ENCODE data around the gene IWS1.

IWS1 gene

GRCh38 chr2:127508023-127508630 is 18.2 kb downstream of the IWS1 start:
- no CpG with 5 or more reads among the region's 4 CpGs for WGBS, 2 donors (ENCODE audit: extremely low coverage in 2 of 2, insufficient read length in 2 of 2, insufficient replicate concordance in 1 of 2)
- Histone ChIP-seq H4K91ac (ENCODE audit: low read depth, low read length, poor library complexity) (no peak overlapping the region), H3K27ac (replicated peaks; ENCODE audit: low read length) (no peak overlapping the region), H3K27me3 (ENCODE audit: control insufficient read depth in 3 of 3, insufficient read depth in 3 of 3, low read depth in 1 of 3, low read length in 3 of 3) (no peaks in the 10 kb centered on the region), H3K9ac (ENCODE audit: low read depth, low read length, poor library complexity) (no peak overlapping the region), H3K79me1 (ENCODE audit: low read depth, low read length) (no peaks in the 10 kb centered on the region), H2BK12ac (ENCODE audit: low read length) (no peak overlapping the region), H3K23ac (ENCODE audit: low read depth, low read length, poor library complexity) (no peak overlapping the region), H3K14ac (ENCODE audit: low read length) (no peak overlapping the region), H2AFZ (ENCODE audit: low read length) (no peak overlapping the region), H3K4me2 (ENCODE audit: insufficient read depth, low read length, poor library complexity, severe bottlenecking) (no peak overlapping the region), H2AK5ac (ENCODE audit: low read depth, low read length) (no peak overlapping the region), H2BK120ac (ENCODE audit: low read depth, low read length) (no peak overlapping the region), H2BK15ac (ENCODE audit: low read length) (no peak overlapping the region), H3K4me1 (ENCODE audit: control insufficient read depth in 2 of 2, insufficient read depth in 1 of 2, low read depth in 1 of 2, low read length in 2 of 2) (peaks cover 0 to 1% of the 10 kb centered on the region in 2 donors), H3K18ac (ENCODE audit: low read length) (no peak overlapping the region), H4K8ac (ENCODE audit: low read depth, low read length) (no peak overlapping the region), H3K9me3 (replicated peaks in 1 of 2; ENCODE audit: control insufficient read depth in 2 of 2, insufficient read depth in 1 of 2, low read depth in 1 of 2, low read length in 2 of 2) (no peaks in the 10 kb centered on the region), H3K36me3 (replicated peaks in 1 of 2; ENCODE audit: control insufficient read depth in 2 of 2, insufficient read depth in 2 of 2, low read length in 2 of 2) (peaks cover 17 to 83% of the 10 kb centered on the region in 2 donors), H2BK5ac (ENCODE audit: low read length) (no peak overlapping the region), H3K4ac (ENCODE audit: low read length) (no peak overlapping the region), H3K4me3 (ENCODE audit: low read length in 2 of 2) (no peak overlapping the region)
- no peak for DNase-seq (ENCODE audit: low spot score)

DNA sequence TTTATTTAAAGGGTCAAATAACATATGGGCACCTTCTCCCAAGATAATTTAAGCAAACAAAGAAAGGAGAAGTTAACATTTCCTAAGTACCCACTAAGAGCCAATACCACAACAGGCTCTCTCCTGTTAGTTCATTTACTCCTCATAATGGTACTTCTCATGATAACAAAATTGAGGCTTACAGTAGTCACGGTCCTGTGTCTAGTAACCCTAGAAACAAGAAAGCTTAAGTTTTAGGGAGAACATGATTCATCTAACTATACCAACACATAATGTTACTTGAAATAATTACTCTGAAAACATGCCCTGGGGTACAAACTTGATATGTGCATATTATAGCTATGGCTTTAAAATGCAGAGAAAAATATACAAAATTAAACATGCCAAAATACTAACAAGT is 19.8 kb downstream of the IWS1 start:
- H4K91ac ChIP-seq (ENCODE audit: low read depth, low read length, poor library complexity) = no peak overlapping the region
- H3K9ac ChIP-seq (ENCODE audit: low read depth, low read length, poor library complexity) = no peak overlapping the region
- H2AFZ ChIP-seq (ENCODE audit: low read length) = no peak overlapping the region
- no peak overlapping the region for H2AK5ac ChIP-seq (ENCODE audit: low read depth, low read length)
- no peak for DNase-seq (ENCODE audit: low spot score)
- WGBS, 2 donors (ENCODE audit: extremely low coverage in 2 of 2, insufficient read length in 2 of 2, insufficient replicate concordance in 1 of 2) = no CpG with 5 or more reads among the region's 1 CpG
- H3K4me2 ChIP-seq (ENCODE audit: insufficient read depth, low read length, poor library complexity, severe bottlenecking) = no peak overlapping the region
- H3K79me1 ChIP-seq (ENCODE audit: low read depth, low read length) = no peaks in the 10 kb centered on the region
- H3K18ac ChIP-seq (ENCODE audit: low read length) = no peak overlapping the region
- H3K9me3 ChIP-seq (replicated peaks in 1 of 2; ENCODE audit: control insufficient read depth in 2 of 2, insufficient read depth in 1 of 2, low read depth in 1 of 2, low read length in 2 of 2) = no peaks in the 10 kb centered on the region
- H2BK15ac ChIP-seq (ENCODE audit: low read length) = no peak overlapping the region
- no peak overlapping the region for H3K14ac ChIP-seq (ENCODE audit: low read length)
- H3K36me3 ChIP-seq (replicated peaks in 1 of 2; ENCODE audit: control insufficient read depth in 2 of 2, insufficient read depth in 2 of 2, low read length in 2 of 2) = peaks cover 23 to 86% of the 10 kb centered on the region in 2 donors
- H4K8ac ChIP-seq (ENCODE audit: low read depth, low read length) = no peak overlapping the region
- H3K4me3 ChIP-seq (ENCODE audit: low read length in 2 of 2) = no peak overlapping the region
- no peak overlapping the region for H2BK5ac ChIP-seq (ENCODE audit: low read length)
- no peak overlapping the region for H3K27ac ChIP-seq (replicated peaks; ENCODE audit: low read length)
- H3K4me1 ChIP-seq (ENCODE audit: control insufficient read depth in 2 of 2, insufficient read depth in 1 of 2, low read depth in 1 of 2, low read length in 2 of 2) = peaks cover 0 to 1% of the 10 kb centered on the region in 2 donors
- no peak overlapping the region for H2BK120ac ChIP-seq (ENCODE audit: low read depth, low read length)
- H3K23ac ChIP-seq (ENCODE audit: low read depth, low read length, poor library complexity) = no peak overlapping the region
- no peak overlapping the region for H3K4ac ChIP-seq (ENCODE audit: low read length)
- H3K27me3 ChIP-seq (ENCODE audit: control insufficient read depth in 3 of 3, insufficient read depth in 3 of 3, low read depth in 1 of 3, low read length in 3 of 3) = no peaks in the 10 kb centered on the region
- no peak overlapping the region for H2BK12ac ChIP-seq (ENCODE audit: low read length)

GRCh38 chr2:127504552-127505430 is 21.5 kb downstream of the IWS1 start:
- H2BK120ac ChIP-seq (ENCODE audit: low read depth, low read length) = no peak overlapping the region
- H3K9me3 ChIP-seq (replicated peaks in 1 of 2; ENCODE audit: control insufficient read depth in 2 of 2, insufficient read depth in 1 of 2, low read depth in 1 of 2, low read length in 2 of 2) = no peaks in the 10 kb centered on the region
- no peak overlapping the region for H2BK12ac ChIP-seq (ENCODE audit: low read length)
- H2BK5ac ChIP-seq (ENCODE audit: low read length) = no peak overlapping the region
- H3K18ac ChIP-seq (ENCODE audit: low read length) = no peak overlapping the region
- H2AFZ ChIP-seq (ENCODE audit: low read length) = no peak overlapping the region
- no peak overlapping the region for H2BK15ac ChIP-seq (ENCODE audit: low read length)
- H4K91ac ChIP-seq (ENCODE audit: low read depth, low read length, poor library complexity) = no peak overlapping the region
- H3K4me3 ChIP-seq (ENCODE audit: low read length in 2 of 2) = no peak overlapping the region
- no peak overlapping the region for H3K14ac ChIP-seq (ENCODE audit: low read length)
- peaks cover 0 to 1% of the 10 kb centered on the region in 2 donors for H3K4me1 ChIP-seq (ENCODE audit: control insufficient read depth in 2 of 2, insufficient read depth in 1 of 2, low read depth in 1 of 2, low read length in 2 of 2)
- peaks cover 21 to 87% of the 10 kb centered on the region in 2 donors for H3K36me3 ChIP-seq (replicated peaks in 1 of 2; ENCODE audit: control insufficient read depth in 2 of 2, insufficient read depth in 2 of 2, low read length in 2 of 2)
- no peak overlapping the region for H3K27ac ChIP-seq (replicated peaks; ENCODE audit: low read length)
- no peaks in the 10 kb centered on the region for H3K27me3 ChIP-seq (ENCODE audit: control insufficient read depth in 3 of 3, insufficient read depth in 3 of 3, low read depth in 1 of 3, low read length in 3 of 3)
- no peak overlapping the region for H3K4me2 ChIP-seq (ENCODE audit: insufficient read depth, low read length, poor library complexity, severe bottlenecking)
- no peak overlapping the region for H3K9ac ChIP-seq (ENCODE audit: low read depth, low read length, poor library complexity)
- H2AK5ac ChIP-seq (ENCODE audit: low read depth, low read length) = no peak overlapping the region
- DNase-seq (ENCODE audit: low spot score) = no peak
- H3K4ac ChIP-seq (ENCODE audit: low read length) = no peak overlapping the region
- H3K23ac ChIP-seq (ENCODE audit: low read depth, low read length, poor library complexity) = no peak overlapping the region
- H4K8ac ChIP-seq (ENCODE audit: low read depth, low read length) = no peak overlapping the region
- H3K79me1 ChIP-seq (ENCODE audit: low read depth, low read length) = no peaks in the 10 kb centered on the region
- WGBS, 2 donors (ENCODE audit: extremely low coverage in 2 of 2, insufficient read length in 2 of 2, insufficient replicate concordance in 1 of 2) = no CpG with 5 or more reads among the region's 11 CpGs

GRCh38 chr2:127503491-127503890 is 22.8 kb downstream of the IWS1 start:
- H3K18ac ChIP-seq (ENCODE audit: low read length) = no peak overlapping the region
- no peaks in the 10 kb centered on the region for H3K27me3 ChIP-seq (ENCODE audit: control insufficient read depth in 3 of 3, insufficient read depth in 3 of 3, low read depth in 1 of 3, low read length in 3 of 3)
- H2BK12ac ChIP-seq (ENCODE audit: low read length) = no peak overlapping the region
- no peaks in the 10 kb centered on the region for H3K9me3 ChIP-seq (replicated peaks in 1 of 2; ENCODE audit: control insufficient read depth in 2 of 2, insufficient read depth in 1 of 2, low read depth in 1 of 2, low read length in 2 of 2)
- H4K91ac ChIP-seq (ENCODE audit: low read depth, low read length, poor library complexity) = no peak overlapping the region
- H2BK120ac ChIP-seq (ENCODE audit: low read depth, low read length) = no peak overlapping the region
- no peak overlapping the region for H2BK15ac ChIP-seq (ENCODE audit: low read length)
- no peaks in the 10 kb centered on the region for H3K4me1 ChIP-seq (ENCODE audit: control insufficient read depth in 2 of 2, insufficient read depth in 1 of 2, low read depth in 1 of 2, low read length in 2 of 2)
- no peak overlapping the region for H2AK5ac ChIP-seq (ENCODE audit: low read depth, low read length)
- no peak overlapping the region for H3K9ac ChIP-seq (ENCODE audit: low read depth, low read length, poor library complexity)
- no peaks in the 10 kb centered on the region for H3K79me1 ChIP-seq (ENCODE audit: low read depth, low read length)
- H3K4me2 ChIP-seq (ENCODE audit: insufficient read depth, low read length, poor library complexity, severe bottlenecking) = no peak overlapping the region
- H3K4me3 ChIP-seq (ENCODE audit: low read length in 2 of 2) = no peak overlapping the region
- H3K36me3 ChIP-seq (replicated peaks in 1 of 2; ENCODE audit: control insufficient read depth in 2 of 2, insufficient read depth in 2 of 2, low read length in 2 of 2) = peaks cover 21 to 92% of the 10 kb centered on the region in 2 donors
- no peak overlapping the region for H3K27ac ChIP-seq (replicated peaks; ENCODE audit: low read length)
- no peak overlapping the region for H4K8ac ChIP-seq (ENCODE audit: low read depth, low read length)
- H3K14ac ChIP-seq (ENCODE audit: low read length) = no peak overlapping the region
- WGBS, 2 donors (ENCODE audit: extremely low coverage in 2 of 2, insufficient read length in 2 of 2, insufficient replicate concordance in 1 of 2) = no CpG with 5 or more reads among the region's 2 CpGs
- no peak overlapping the region for H3K4ac ChIP-seq (ENCODE audit: low read length)
- H2BK5ac ChIP-seq (ENCODE audit: low read length) = no peak overlapping the region
- H2AFZ ChIP-seq (ENCODE audit: low read length) = no peak overlapping the region
- no peak for DNase-seq (ENCODE audit: low spot score)
- H3K23ac ChIP-seq (ENCODE audit: low read depth, low read length, poor library complexity) = no peak overlapping the region

Measured in neuronal stem cell (in vitro differentiated cells).